ENCODE results near the gene RASGRF1. TPM values are rescaled to one million over a fixed set of nuclear protein-coding genes. Genes with fewer than 3 reads are reported as not detected.

RASGRF1 gene
- total RNA-seq, 4 donors from 2014 or later = 0.13 to 0.23 TPM; not detected in 2

DNA sequence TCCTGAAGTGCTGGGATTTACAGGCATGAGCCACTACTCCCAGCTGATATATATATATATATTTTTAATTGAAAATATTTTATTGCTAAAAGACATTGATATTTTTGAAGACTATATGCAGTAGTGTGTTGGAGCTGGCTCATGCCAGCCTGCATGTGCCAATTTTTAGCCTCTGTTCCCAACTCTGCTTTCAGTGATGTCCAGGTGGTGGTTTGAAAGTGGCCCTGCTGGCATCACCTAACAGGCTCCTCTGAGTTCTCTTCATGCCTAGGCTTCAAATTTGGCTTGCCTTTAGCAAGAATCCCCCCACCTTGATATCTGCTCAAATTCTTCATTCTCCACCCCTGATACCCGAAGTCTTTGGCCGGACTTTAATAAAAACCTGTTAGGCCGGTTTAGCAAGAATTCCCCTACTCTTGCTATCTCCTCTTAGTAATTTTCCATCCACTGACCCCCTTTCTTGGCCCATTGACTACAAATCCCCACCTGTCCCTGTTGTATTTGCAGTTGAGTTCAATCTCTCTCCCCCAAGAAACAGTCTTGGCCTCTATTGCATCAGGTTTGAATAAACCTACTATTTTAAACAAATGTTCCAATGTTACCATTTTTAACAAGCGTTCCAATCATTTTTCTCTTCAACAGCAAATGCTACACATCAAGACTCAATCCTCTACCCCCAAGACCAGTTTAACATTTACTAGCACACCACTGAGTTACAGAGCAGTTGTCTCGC is 121.9 kb downstream of the RASGRF1 start:
- Histone ChIP-seq H3K36me3 (no peaks in the 10 kb centered on the region), H3K27me3 (no peaks in the 10 kb centered on the region), H3K27ac (no peak overlapping the region), H3K4me1 (peaks cover 0 to 21% (median 0%) of the 10 kb centered on the region in 3 donors), H3K9me3 (no peaks in the 10 kb centered on the region), H3K4me3 (no peak overlapping the region)
- no peak for ATAC-seq
- TF ChIP-seq POLR2AphosphoS5 (IDR thresholded peaks at IDR 0.05) = no peak
- TF ChIP-seq EP300 (IDR thresholded peaks at IDR 0.05) = no peak
- TF ChIP-seq CTCF (IDR thresholded peaks at IDR 0.05) = no peak
- no peak for TF ChIP-seq POLR2A (IDR thresholded peaks at IDR 0.05)
- WGBS, 2 donors (ENCODE audit: low coverage in 1 of 2) = 85 to 89% methylated on average over 5 of the region's 5 CpGs

DNA sequence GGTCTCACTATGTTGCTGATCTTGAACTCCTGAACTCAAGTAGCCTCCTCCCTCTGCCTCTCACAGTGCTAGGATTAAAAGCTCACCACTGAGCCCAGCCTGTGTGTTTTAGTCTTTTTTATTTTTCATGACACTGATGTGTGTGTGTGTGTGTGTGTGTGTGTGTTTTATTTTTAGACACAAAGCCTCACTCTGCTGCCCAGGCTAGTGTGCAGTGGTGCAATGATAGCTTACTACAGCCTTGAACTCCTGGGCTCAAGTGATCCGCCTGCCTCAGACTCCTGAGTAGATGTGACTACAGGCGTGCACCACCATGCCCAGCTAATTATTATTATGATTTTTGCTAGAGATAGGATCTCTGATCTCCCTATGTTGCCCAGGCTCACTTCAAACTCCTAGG is 122.5 kb downstream of the RASGRF1 start:
- Histone ChIP-seq H3K27ac (no peak overlapping the region), H3K36me3 (no peaks in the 10 kb centered on the region), H3K27me3 (no peaks in the 10 kb centered on the region), H3K4me3 (no peak overlapping the region), H3K4me1 (peaks cover 0 to 21% (median 0%) of the 10 kb centered on the region in 3 donors), H3K9me3 (no peaks in the 10 kb centered on the region)
- ATAC-seq = no peak
- WGBS, 2 donors (ENCODE audit: low coverage in 1 of 2) = 93 to 100% methylated on average over 1 to 2 of the region's 2 CpGs
- no peak for TF ChIP-seq EP300 (IDR thresholded peaks at IDR 0.05)
- TF ChIP-seq POLR2A (IDR thresholded peaks at IDR 0.05) = no peak
- no peak for TF ChIP-seq POLR2AphosphoS5 (IDR thresholded peaks at IDR 0.05)
- TF ChIP-seq CTCF (IDR thresholded peaks at IDR 0.05) = no peak

DNA sequence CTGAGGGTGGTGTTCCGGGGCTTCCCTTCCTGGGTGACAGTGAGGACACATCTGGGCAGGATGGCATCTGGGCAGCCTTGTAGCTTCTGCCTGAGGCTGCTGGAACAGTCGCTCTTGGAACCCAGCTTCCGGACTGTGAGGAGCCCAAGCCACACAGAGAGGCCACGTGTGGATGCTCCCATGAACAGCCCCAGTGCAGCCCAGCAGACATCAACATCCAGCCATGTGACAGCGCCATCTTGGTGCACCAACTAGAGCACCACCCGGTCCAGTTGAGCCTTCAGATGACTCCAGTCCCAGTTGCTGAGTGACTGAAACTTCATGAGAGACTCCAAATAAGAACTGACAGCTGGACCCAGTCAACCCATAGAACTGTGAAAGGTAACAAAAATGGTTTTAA is 130.3 kb downstream of the RASGRF1 start:
- 88 to 90% methylated on average over 2 of the region's 6 CpGs for WGBS, 2 donors (ENCODE audit: low coverage in 1 of 2)
- no peak overlapping the region for H3K27ac ChIP-seq
- TF ChIP-seq POLR2AphosphoS5 (IDR thresholded peaks at IDR 0.05) (no peak), CTCF (IDR thresholded peaks at IDR 0.05) (no peak), EP300 (IDR thresholded peaks at IDR 0.05) (no peak), POLR2A (IDR thresholded peaks at IDR 0.05) (no peak)
- H3K4me1 ChIP-seq = no peaks in the 10 kb centered on the region
- H3K4me3 ChIP-seq = no peak overlapping the region
- ATAC-seq = no peak
- H3K9me3 ChIP-seq = no peaks in the 10 kb centered on the region
- no peaks in the 10 kb centered on the region for H3K36me3 ChIP-seq
- H3K27me3 ChIP-seq = no peaks in the 10 kb centered on the region

DNA sequence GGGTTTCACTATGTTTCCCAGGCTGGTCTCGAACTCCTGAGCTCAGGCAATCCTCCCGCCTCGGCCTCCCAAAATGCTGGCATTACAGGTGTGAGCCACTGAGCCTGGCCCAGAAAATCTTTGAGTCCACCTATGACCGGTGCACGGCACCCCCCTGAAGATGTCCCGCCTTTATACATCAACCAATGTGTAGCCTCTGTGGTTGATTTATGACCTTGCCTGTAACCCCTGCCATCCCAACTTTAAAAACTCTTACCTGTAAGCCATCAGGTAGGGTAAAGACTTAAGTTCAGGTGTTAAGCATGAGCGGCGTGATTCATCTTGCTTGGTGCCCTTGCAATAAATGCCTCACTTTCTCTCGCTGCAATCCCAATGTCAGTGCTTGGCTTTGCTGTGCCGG is 131.2 kb downstream of the RASGRF1 start:
- 88 to 96% methylated on average over 5 of the region's 10 CpGs for WGBS, 2 donors (ENCODE audit: low coverage in 1 of 2)
- TF ChIP-seq EP300 (IDR thresholded peaks at IDR 0.05) = no peak
- no peak for TF ChIP-seq POLR2A (IDR thresholded peaks at IDR 0.05)
- TF ChIP-seq POLR2AphosphoS5 (IDR thresholded peaks at IDR 0.05) = no peak
- no peak for TF ChIP-seq CTCF (IDR thresholded peaks at IDR 0.05)
- ATAC-seq = no peak

DNA sequence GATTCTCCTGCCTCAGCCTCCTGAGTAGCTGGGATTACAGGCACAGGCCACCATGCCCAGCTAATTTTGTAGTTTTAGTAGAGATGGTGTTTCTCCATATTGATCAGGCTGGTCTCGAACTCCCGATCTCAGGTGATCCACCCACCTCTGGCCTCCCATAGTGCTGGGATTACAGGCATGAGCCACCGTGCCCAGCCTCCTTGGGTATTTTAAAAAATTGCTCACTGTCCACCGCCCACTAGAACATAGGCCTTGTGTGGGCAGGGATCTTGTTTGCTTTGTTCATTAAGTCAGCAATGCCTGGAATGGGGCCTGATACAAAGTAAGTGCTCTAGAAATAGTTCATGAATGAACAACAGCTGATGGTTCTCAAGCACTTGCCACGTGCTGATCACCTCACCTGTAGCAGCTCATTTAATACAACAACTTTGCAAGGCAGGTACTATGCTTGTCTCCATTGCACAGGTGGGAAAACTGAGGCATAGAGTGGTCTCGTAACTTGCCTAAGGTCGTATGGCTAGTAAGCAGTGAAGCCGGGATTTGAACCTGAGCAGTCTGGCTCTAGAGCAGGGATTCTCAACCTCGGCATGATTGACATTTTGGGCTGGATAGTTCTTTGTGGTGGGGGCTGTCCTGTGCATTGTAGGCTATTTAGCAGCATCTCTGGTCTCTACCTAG is 133.0 kb downstream of the RASGRF1 start:
- no peaks in the 10 kb centered on the region for H3K4me1 ChIP-seq
- H3K4me3 ChIP-seq = no peak overlapping the region
- WGBS, 2 donors (ENCODE audit: low coverage in 1 of 2) = 81 to 90% methylated on average over 6 to 9 of the region's 9 CpGs
- H3K27ac ChIP-seq = no peak overlapping the region
- no peaks in the 10 kb centered on the region for H3K9me3 ChIP-seq
- ATAC-seq = no peak
- H3K27me3 ChIP-seq = no peaks in the 10 kb centered on the region
- TF ChIP-seq POLR2A (IDR thresholded peaks at IDR 0.05) = no peak
- TF ChIP-seq EP300 (IDR thresholded peaks at IDR 0.05) = no peak
- no peak for TF ChIP-seq POLR2AphosphoS5 (IDR thresholded peaks at IDR 0.05)
- TF ChIP-seq CTCF (IDR thresholded peaks at IDR 0.05) = no peak
- H3K36me3 ChIP-seq = no peaks in the 10 kb centered on the region

More for the DNA sequence above, 131.2 kb downstream of the RASGRF1 start:
- Histone ChIP-seq H3K4me1 (no peaks in the 10 kb centered on the region), H3K36me3 (no peaks in the 10 kb centered on the region), H3K27ac (no peak overlapping the region), H3K4me3 (no peak overlapping the region), H3K27me3 (no peaks in the 10 kb centered on the region), H3K9me3 (no peaks in the 10 kb centered on the region)
